ENCODE data around the gene TTC22.

TTC22 gene

DNA sequence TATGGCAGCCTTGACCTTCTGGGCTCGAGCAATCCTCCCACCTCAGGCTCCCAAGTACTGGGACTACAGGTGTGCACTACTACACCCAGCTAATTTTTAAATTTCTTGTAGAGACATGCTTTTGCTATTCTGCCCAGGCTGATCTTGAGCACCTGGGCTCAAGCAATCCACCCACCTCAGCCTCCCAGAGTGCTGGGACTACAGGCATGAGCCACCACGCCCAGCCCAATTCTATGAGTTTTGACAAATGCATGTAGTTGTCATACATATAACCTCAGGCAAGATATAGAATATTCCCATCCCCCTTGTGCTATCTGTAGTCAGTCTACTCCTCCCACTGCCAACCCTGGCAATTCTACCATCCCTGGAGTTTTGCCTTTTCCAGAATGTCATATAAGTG lies 38.7 kb upstream of the TTC22 start:
- H3K4me3 ChIP-seq (ENCODE audit: low read length) = no peak overlapping the region
- no peak for TF ChIP-seq ZNF274 (IDR thresholded peaks at IDR 0.05; ENCODE audit: low read depth, low read length)

DNA sequence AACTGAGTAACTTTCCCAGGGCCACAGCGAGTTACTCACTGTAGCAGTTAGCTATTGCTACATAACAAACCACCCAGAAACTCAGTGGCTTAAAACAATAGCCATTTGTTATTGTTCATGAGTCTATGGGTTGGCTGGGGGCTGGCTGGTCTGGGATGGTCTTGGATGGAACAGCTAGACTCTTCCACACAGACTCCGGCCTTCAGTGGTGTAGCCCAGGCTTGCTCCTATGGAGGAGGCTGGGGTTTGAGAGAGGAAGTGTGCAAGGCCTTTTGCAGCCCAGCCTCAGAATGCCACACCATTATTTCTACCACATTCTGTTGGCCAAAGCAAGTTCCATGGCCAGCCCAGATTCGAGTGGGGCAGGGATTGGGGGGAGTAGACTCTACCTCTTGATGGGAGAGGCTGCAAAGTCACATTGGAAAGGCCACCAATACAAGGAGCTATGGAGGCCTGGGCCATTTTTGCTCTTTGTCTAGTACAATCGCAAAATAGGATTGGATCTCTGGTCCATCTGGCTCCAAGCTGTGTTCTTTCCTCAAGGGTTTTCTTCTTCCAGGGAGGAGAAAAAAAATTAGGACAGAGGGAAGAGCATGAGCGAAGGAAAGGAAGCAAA lies 37.5 kb upstream of the TTC22 start:
- TF ChIP-seq ZNF274 (IDR thresholded peaks at IDR 0.05; ENCODE audit: low read depth, low read length) = no peak

DNA sequence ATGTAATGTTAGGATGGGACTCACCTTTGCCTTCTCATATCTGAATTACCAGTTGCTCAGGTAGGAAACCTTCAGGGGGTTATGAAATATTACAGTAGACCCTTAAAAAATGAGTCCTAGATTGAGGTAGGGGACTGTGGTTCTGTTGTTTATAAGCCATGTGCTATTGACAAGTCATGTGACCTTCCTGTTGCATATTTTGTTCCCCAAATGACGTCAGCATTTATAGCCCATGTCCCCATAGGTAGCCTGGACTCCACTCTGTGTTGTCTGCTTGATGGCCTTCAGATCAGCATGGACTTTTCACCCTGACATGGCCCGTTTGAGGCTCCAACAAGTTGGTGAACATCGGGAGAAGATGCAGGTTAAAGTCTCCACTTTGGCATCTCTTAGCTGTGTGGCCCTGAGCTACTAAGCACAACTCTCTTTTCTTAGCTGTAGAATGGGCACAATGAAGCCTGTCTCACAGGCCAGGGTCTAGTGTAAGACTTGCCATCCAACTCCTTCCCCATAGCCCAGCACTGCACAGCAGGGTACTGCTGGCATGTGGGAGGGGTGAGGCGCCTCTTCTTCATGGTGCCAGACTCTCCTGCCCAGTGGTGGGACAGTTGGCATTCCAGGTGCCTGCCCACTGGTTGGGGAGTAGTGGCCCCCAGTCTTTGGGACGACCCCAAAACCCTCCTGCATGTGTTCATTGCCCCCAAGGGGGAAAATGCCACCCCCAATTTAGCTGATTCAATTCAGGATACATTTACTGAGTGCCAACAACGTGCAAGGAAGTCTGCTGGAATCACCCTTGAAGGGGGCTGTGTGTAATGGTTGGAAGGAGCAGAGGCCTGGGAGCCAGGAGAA lies 36.1 kb upstream of the TTC22 start:
- no peak for TF ChIP-seq ZNF274 (IDR thresholded peaks at IDR 0.05; ENCODE audit: low read depth, low read length)

More for the DNA sequence above, 37.5 kb upstream of the TTC22 start:
- no peak overlapping the region for H3K4me3 ChIP-seq (ENCODE audit: low read length)

DNA sequence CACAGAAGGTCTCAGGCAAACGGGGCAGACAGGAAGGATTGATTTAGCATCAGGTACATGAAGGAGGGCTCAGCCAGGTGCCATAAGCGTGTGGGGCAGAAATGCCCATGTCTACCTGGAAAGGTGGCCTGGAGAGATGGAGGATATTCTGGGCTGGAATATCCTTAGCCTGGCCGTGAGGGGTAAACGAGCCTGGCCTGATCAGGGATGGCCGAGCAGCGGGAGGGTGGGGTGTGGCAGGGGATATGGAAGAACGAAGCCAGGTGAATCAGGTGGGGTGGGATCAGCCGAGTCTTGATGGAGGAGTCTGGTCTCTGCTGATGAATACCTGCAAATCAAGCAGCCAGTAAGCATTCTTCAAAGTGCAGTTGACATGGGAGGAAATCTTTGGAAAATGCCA lies 35.5 kb upstream of the TTC22 start:
- no peak overlapping the region for H3K4me3 ChIP-seq (ENCODE audit: low read length)
- no peak for TF ChIP-seq ZNF274 (IDR thresholded peaks at IDR 0.05; ENCODE audit: low read depth, low read length)

More for the DNA sequence above, 36.1 kb upstream of the TTC22 start:
- no peak overlapping the region for H3K4me3 ChIP-seq (ENCODE audit: low read length)

DNA sequence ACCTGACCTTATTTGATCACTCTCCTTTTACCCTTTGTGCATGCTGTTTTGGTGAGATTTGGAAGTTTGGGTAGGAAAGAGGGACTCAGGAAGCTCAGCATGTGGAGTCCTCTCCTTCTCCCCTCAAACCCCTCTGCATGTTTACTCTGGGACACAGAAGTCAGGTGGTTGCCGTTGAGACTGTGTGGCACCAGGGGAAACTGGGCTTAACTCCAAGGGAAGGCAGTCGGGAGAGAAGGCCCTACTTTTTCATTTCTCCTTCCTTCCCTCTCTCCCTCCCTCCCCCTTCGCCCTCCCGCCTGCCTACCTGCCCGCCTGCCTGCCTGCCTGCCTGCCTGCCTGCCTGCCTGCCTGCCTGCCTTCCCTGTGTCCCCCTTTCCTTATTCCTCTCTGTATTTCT lies 34.8 kb upstream of the TTC22 start:
- no peak for TF ChIP-seq ZNF274 (IDR thresholded peaks at IDR 0.05; ENCODE audit: low read depth, low read length)
- H3K4me3 ChIP-seq (ENCODE audit: low read length) = no peak overlapping the region

DNA sequence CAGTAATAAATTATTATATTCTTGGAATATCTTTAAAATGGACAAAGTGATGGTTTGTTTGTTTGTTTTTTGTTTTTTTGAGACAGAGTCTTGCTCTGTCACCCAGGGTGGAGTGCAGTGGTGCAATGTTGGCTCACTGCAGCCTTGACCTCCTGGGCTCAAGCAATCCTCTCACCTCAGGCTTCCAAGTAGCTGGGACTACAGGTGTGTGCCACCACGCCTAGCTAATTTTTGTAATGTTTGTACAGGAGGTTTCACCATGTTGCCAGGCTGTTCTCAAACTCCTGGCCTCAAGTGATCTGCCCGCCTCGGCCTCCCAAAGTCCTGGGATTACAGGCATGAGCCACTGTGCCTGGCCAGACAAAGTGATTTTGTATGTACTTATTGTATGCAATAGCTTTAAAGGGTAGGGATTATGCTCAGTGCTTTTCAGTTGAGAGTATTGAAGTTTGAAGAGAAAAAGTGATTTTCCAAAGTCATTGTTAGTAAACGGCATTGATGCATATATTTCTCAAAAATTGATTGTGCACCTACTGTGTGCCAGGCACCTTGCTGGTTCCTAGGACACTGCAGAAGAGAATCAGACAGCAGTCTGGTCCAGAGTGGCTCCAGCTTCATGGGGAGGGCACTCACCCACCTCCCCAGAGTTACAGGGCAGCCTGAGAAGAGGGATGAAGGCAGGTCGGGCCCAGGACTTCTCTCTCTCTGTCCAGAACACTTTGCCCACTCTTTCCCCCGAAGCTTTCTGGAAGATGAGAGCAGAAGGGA lies 34.2 kb upstream of the TTC22 start:
- H3K4me3 ChIP-seq (ENCODE audit: low read length) = no peak overlapping the region
- no peak for TF ChIP-seq ZNF274 (IDR thresholded peaks at IDR 0.05; ENCODE audit: low read depth, low read length)

DNA sequence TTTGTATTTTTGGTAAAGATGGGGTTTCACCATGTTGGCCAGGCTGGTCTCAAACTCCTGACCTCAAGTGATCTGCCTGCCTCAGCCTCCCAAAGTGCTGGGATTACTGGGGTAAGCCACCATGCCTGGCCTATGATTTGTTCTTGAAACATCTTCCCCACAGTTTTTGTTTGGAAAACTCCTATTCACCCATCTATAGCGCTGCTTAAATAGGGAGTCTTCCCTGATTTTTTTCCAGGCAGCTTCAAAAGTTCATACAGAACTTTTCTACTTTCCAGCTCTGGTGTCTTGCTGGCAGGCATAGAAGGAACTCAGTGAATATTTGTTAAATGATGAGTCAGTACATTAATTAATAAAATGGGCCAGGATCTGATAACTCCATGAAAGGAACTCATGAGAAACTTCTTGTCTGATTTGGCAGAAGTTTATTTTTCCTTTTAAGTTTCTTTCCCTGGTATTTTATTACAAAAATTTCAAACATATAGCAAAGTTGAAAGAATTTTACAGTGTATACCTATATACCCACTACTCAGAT lies 33.0 kb upstream of the TTC22 start:
- H3K4me3 ChIP-seq (ENCODE audit: low read length) = no peak overlapping the region
- no peak for TF ChIP-seq ZNF274 (IDR thresholded peaks at IDR 0.05; ENCODE audit: low read depth, low read length)

DNA sequence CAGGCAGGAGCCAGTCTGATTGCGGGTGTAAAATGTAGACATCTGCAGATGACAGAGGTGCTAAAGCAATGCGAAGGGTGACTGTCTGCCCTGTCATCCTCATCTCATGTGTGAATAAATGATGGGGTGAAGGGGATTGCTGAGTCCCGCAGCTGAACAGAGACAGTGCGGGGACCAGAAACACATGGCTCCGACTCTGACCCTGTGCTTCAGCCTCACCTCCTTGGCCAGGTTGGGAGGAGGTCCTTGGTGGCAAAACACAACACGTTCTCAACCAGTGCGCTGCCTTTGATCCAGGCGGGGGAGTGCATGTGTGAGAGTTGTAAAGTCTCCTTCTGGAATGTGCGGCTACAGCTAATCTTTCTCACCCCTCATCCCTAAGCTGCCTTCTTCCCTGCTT lies 32.0 kb upstream of the TTC22 start:
- H3K4me3 ChIP-seq (ENCODE audit: low read length) = no peak overlapping the region
- no peak for TF ChIP-seq ZNF274 (IDR thresholded peaks at IDR 0.05; ENCODE audit: low read depth, low read length)

DNA sequence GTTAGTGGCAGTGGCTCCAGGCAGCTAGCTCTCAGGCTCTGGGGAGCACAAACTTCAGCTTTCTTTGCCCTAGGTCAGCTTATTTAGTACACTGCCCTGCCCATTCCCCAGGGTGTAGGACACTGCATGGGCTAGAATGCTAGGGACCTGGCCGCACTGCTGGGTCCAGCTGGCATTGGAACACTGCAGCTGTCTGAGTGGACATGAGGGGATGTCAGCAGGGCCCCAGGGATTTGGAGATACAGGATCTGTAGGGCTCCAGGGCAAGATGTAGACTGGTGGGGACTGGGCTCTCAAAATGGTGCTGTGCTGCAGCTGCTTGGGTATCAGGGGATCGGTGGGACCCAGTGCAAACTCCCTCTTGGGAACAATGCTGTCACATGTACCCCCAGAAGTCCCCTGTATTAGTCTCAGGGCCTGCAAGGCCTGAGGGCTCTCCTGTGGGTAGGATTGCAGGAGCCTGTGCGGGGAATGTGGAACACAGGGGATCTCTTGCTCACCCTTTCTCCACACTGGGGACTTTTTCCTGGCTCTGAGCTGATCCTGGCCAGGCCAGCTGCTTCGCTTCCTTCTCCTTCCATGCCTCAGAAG lies 25.2 kb upstream of the TTC22 start:
- no peak for TF ChIP-seq ZNF274 (IDR thresholded peaks at IDR 0.05; ENCODE audit: low read depth, low read length)
- H3K4me3 ChIP-seq (ENCODE audit: low read length) = no peak overlapping the region

DNA sequence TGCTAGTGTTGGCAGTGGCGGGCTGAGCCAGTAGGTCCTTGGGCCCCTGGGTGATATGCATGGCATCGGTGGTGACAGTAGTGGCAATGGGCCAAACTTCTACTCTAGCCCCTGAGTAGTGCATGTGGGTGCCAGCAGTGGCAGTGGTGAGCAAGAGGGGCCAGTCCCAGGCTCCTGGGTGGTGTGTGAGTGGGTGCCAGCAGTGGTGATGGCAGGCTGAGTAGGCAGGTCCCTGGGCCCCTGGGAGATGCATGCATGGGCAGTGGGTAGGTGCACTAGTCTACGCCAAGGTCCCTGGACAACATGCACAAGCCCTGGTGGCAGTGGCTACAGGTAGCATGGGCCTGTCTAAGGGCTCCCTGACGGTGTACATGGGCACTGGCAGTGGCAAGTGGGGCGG lies 24.6 kb upstream of the TTC22 start:
- no peak overlapping the region for H3K4me3 ChIP-seq (ENCODE audit: low read length)
- no peak for TF ChIP-seq ZNF274 (IDR thresholded peaks at IDR 0.05; ENCODE audit: low read depth, low read length)

DNA sequence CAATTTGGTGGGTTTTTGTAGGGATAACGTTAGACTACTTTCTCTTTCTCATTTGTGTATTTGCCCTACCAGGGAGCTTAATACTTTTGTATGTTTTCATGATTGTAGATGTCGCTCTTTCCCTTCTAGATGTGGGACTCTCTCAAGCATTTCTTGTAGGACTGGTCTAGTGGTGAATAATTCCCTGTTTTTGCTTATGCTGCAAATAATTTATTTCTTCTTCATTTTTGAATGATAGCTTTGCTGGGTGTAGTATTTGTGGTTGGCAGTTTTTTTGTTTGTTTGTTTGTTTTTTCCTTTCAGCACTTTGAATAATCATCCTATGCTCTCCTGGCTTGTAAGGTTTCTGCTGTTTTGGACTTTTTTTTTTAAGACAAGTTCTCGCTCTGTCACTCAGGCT lies 22.5 kb upstream of the TTC22 start:
- no peak for TF ChIP-seq ZNF274 (IDR thresholded peaks at IDR 0.05; ENCODE audit: low read depth, low read length)

DNA sequence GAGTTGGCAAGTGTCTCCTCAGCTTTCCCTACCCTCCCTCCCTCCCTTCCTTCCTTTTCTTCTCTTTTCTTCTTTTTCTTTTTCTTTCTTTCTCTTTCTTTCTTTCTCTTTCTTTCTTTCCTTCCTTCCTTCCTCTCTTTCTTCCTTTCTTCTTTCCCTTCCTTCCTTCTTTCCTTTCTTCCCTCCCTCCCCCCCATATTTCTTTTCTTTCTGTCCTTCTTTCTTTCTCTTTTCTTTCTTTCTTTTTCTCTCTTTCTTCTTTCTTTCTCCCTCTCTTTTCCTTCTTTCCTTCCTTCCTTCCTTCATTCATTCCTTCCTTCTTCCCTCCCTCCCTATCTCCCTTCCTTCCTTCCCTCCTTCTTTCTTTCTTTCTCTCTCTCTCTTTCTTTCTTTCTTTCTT lies 18.6 kb upstream of the TTC22 start:
- H3K4me3 ChIP-seq (ENCODE audit: low read length) = no peak overlapping the region
- TF ChIP-seq ZNF274 (IDR thresholded peaks at IDR 0.05; ENCODE audit: low read depth, low read length) = no peak

More for the DNA sequence above, 22.5 kb upstream of the TTC22 start:
- H3K4me3 ChIP-seq (ENCODE audit: low read length) = no peak overlapping the region

DNA sequence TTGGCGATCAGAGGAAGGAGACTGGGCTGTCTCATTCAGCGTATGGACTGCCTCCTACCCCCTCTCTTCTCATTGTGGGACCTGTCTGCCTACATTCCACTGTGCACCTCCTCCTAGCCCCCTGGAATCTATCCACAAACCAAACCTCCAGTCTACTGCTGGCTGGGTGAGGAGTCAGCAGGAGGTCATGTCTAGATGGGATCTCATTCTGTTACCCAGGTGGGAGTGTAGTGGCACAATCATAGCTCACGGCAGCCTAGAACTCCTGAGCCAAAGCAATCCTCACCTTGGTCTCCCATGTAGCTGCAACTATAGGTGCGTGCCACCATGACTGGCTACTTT lies 18.0 kb upstream of the TTC22 start:
- TF ChIP-seq ZNF274 (IDR thresholded peaks at IDR 0.05; ENCODE audit: low read depth, low read length) = no peak
- H3K4me3 ChIP-seq (ENCODE audit: low read length) = no peak overlapping the region
